CD4-positive, CD25-positive, alpha-beta regulatory T cell (primary cell): Measurements from ENCODE around the gene PIGL. TPM values are rescaled to one million over a fixed set of nuclear protein-coding genes. Genes with fewer than 3 reads are reported as not detected.
"Not testable (repeated sequence)": the region's sequence is repeated elsewhere in the genome, so short reads cannot be mapped to it uniquely, and the experiment has no call there.

Experiments
- ATAC-seq, 2 donors: fragments of 150-1000 bp; cut with Tn5 transposase; one replicate each; pipeline ENCODE4 v1.10.0; 2021; ENCODE audit warnings: low read depth in 2 of 2, moderate number of reproducible peaks in 2 of 2, moderate library complexity in 1 of 2
- DNase-seq, 3 donors: peaks; one replicate each; pipeline versions ENCODE4 v3.0.0 to v3.0.0-alpha.2; 2012 to 2022; ENCODE audit warnings: mixed read lengths in 1 of 3
- H3K27ac ChIP-seq: one replicate; pipeline ENCODE4 v1.7.0; 2013; ENCODE audit warnings: mild to moderate bottlenecking, low read length; ENCODE audit not compliant: insufficient read depth, poor library complexity, severe bottlenecking
- H3K27me3 ChIP-seq: one replicate; pipeline ENCODE4 v1.7.0; 2013; ENCODE audit warnings: low read length; ENCODE audit not compliant: control insufficient read depth, insufficient read depth
- H3K36me3 ChIP-seq: one replicate; pipeline ENCODE4 v1.7.0; 2013; ENCODE audit warnings: mild to moderate bottlenecking, low read length, moderate library complexity; ENCODE audit not compliant: control insufficient read depth, insufficient read depth
- H3K4me1 ChIP-seq: 2 replicates; pipeline ENCODE4 v1.7.0; 2013; ENCODE audit warnings: mild to moderate bottlenecking, low read length; ENCODE audit not compliant: insufficient read depth, control insufficient read depth, poor library complexity, severe bottlenecking
- H3K4me3 ChIP-seq: one replicate; pipeline ENCODE4 v1.7.0; 2013; ENCODE audit warnings: low read depth, mild to moderate bottlenecking, low read length, moderate library complexity
- H3K9me3 ChIP-seq, 2 experiments: 1 replicate in 1 of 2; 2 replicates in 1 of 2; pipeline ENCODE4 v1.7.0; 2013; ENCODE audit warnings: low read length in 2 of 2, mild to moderate bottlenecking in 1 of 2, moderate library complexity in 1 of 2; ENCODE audit not compliant: control insufficient read depth in 2 of 2
- H3K27ac Mint-ChIP-seq, 3 donors: one replicate each; pipeline ENCODE4 v1.8.0; 2020 to 2022; ENCODE audit warnings: mild to moderate bottlenecking in 3 of 3, mixed read lengths in 3 of 3, moderate library complexity in 2 of 3
- H3K27me3 Mint-ChIP-seq: one replicate; pipeline ENCODE4 v1.8.0; 2022; ENCODE audit warnings: mild to moderate bottlenecking, mixed read lengths
- H3K36me3 Mint-ChIP-seq: one replicate; pipeline ENCODE4 v1.8.0; 2020; ENCODE audit warnings: mixed read lengths
- H3K4me1 Mint-ChIP-seq, 4 donors: one replicate each; pipeline ENCODE4 v1.8.0; 2020 to 2022; ENCODE audit warnings: mixed read lengths in 4 of 4, mild to moderate bottlenecking in 1 of 4
- H3K4me3 Mint-ChIP-seq, 4 donors: one replicate each; pipeline ENCODE4 v1.8.0; 2020 to 2022; ENCODE audit warnings: mild to moderate bottlenecking in 4 of 4, mixed read lengths in 4 of 4, moderate library complexity in 3 of 4
- H3K9me3 Mint-ChIP-seq, 7 donors: one replicate each; pipeline ENCODE4 v1.8.0; 2020 to 2022; ENCODE audit warnings: mixed read lengths in 7 of 7, mild to moderate bottlenecking in 3 of 7, moderate library complexity in 2 of 7
- polyA plus RNA-seq, 4 donors: library from polyadenylated mRNA; unstranded; fragments of 300-500 nt; fragmentation: Illumina TruSeq; gene quantifications; one replicate each; pipeline ENCODE4 v1.2.3, GENCODE V29; 2021
- total RNA-seq: library from RNA; stranded (reverse); gene quantifications from one replicate; pipeline ENCODE4 v1.2.3, GENCODE V29; 2022

PIGL gene
- total and polyA plus RNA-seq, 5 donors from 2014 or later = 8.7 to 59.4 (median 11.5) TPM

- Histone ChIP-seq H3K4me3 (peak overlapping the region; percentile 60), H3K9me3 (no peaks in the 10 kb centered on the region), H3K27ac (peak overlapping the region; percentile 88), H3K4me1 (peaks cover 46% of the 10 kb centered on the region), H3K36me3 (no peaks in the 10 kb centered on the region), H3K27me3 (no peaks in the 10 kb centered on the region)
- H3K27me3 Mint-ChIP-seq = no peaks in the 10 kb centered on the region
- ATAC-seq (no peak), DNase-seq (no peak)
- peak overlapping the region; percentile 98 to 99 (median 99) for H3K27ac Mint-ChIP-seq
- H3K4me1 Mint-ChIP-seq = peaks cover 16 to 55% (median 50%) of the 10 kb centered on the region in 4 donors
- H3K4me3 Mint-ChIP-seq = peak overlapping the region; percentile 51 to 87 (median 78)
- H3K36me3 Mint-ChIP-seq = peaks cover 11% of the 10 kb centered on the region
- H3K9me3 Mint-ChIP-seq = no peaks in the 10 kb centered on the region
Measured at GRCh38 chr17:16286947-16287562, 70.0 kb downstream of the PIGL start.

DNA sequence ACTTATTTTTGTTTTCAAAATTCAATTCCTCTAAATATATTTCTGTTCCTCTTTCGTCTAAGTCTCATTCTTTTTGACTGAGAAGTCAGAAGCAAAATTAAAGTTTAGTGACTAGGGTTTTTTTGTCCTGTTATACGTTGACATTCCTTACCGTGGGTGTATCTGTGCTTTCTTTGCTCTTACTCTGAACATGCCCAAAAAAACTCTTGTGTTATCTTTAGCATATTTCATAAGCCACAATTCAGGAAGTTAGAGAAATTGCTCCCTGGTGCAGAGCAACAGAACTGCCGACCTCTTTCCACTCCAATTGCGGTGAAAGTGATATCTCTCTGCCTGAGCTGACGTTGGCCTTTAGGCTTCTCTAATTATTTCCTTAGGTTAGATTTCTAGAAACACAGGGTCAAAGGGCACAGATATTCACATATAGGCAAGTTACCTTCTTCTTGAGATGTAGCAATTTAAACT, 70.6 kb downstream of the PIGL start:
- H3K4me3 Mint-ChIP-seq = peak overlapping the region; percentile 51 to 79 (median 66)
- H3K27ac ChIP-seq = peak overlapping the region; percentile 88
- no peak for ATAC-seq

GRCh38 chr17:16288860-16289571, 72.0 kb downstream of the PIGL start:
- Mint-ChIP-seq H3K36me3 (peaks cover 16% of the 10 kb centered on the region), H3K4me1 (peaks cover 23 to 57% (median 50%) of the 10 kb centered on the region in 4 donors), H3K4me3 (peak overlapping the region in 2 of 4 donors; percentile 55 to 60), H3K27me3 (no peaks in the 10 kb centered on the region), H3K27ac (peak overlapping the region; percentile 66 to 99 (median 88)), H3K9me3 (no peaks in the 10 kb centered on the region)
- no peaks in the 10 kb centered on the region for H3K27me3 ChIP-seq
- H3K4me1 ChIP-seq = peaks cover 46% of the 10 kb centered on the region
- no peaks in the 10 kb centered on the region for H3K9me3 ChIP-seq
- ATAC-seq (no peak), DNase-seq (no peak)
- H3K4me3 ChIP-seq = no peak overlapping the region
- H3K36me3 ChIP-seq = no peaks in the 10 kb centered on the region
- no peak overlapping the region for H3K27ac ChIP-seq

More for the DNA sequence above, 70.6 kb downstream of the PIGL start:
- Histone ChIP-seq H3K4me3 (peak overlapping the region; percentile 60), H3K4me1 (peaks cover 46% of the 10 kb centered on the region), H3K9me3 (no peaks in the 10 kb centered on the region), H3K36me3 (no peaks in the 10 kb centered on the region), H3K27me3 (no peaks in the 10 kb centered on the region)
- H3K36me3 Mint-ChIP-seq = peaks cover 16% of the 10 kb centered on the region
- DNase-seq = peak in 1 of 3 donors; percentile 26
- no peaks in the 10 kb centered on the region for H3K9me3 Mint-ChIP-seq
- peak overlapping the region; percentile 98 to 99 (median 99) for H3K27ac Mint-ChIP-seq
- peaks cover 21 to 54% (median 51%) of the 10 kb centered on the region in 4 donors for H3K4me1 Mint-ChIP-seq
- no peaks in the 10 kb centered on the region for H3K27me3 Mint-ChIP-seq

DNA sequence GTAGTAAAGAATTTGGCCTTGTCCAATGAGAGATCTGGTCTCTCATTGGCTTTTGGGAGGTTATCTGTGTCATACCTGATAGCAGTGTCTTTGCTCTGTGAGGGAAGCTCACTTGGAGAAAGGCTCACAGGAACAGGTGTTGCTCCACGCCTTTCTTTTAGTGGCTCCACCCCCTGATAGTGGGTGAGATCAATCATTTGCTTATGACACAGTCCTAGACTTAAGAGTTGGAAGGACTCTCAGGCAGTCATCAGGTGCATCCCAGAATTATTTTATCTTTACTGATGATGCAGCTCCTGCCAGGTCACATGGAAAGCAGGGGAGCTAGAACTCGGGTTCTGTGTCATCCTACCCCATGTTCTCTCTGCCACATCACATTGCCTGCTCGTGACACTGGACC, 76.9 kb downstream of the PIGL start:
- Mint-ChIP-seq H3K27ac (peak overlapping the region in 1 of 3 donors; percentile 29), H3K27me3 (no peaks in the 10 kb centered on the region), H3K36me3 (peaks cover 11% of the 10 kb centered on the region), H3K4me3 (no peak overlapping the region), H3K4me1 (peaks cover 13 to 27% (median 21%) of the 10 kb centered on the region in 4 donors), H3K9me3 (no peaks in the 10 kb centered on the region)
- DNase-seq (no peak), ATAC-seq (no peak)
- no peak overlapping the region for H3K27ac ChIP-seq
- no peak overlapping the region for H3K4me3 ChIP-seq
- peaks cover 12% of the 10 kb centered on the region for H3K4me1 ChIP-seq
- no peaks in the 10 kb centered on the region for H3K9me3 ChIP-seq
- no peaks in the 10 kb centered on the region for H3K27me3 ChIP-seq
- no peaks in the 10 kb centered on the region for H3K36me3 ChIP-seq

DNA sequence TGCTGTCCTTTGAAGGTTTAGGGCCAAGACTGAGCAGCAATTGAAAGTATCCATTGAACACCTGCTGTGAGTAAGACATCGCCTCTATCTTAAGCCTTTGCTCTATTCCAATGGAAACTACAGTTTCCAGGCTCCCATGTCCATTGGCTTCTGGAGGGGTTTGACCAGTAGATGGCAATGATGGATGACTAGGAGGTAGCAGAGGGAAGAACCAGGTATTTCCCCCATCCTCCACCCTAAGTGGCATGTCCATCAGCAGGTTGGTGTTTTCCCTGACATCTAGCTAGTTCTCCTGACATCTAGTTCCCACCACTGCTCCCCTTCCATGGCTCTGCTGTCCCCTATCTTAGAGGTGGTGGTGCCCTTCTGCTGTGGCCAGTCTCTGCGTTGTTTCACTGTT, 77.5 kb downstream of the PIGL start:
- Mint-ChIP-seq H3K4me1 (peaks cover 13 to 24% (median 18%) of the 10 kb centered on the region in 4 donors), H3K4me3 (no peak overlapping the region), H3K9me3 (no peaks in the 10 kb centered on the region), H3K27me3 (no peaks in the 10 kb centered on the region), H3K36me3 (peaks cover 13% of the 10 kb centered on the region), H3K27ac (peak overlapping the region in 2 of 3 donors; percentile 29 to 72)
- ATAC-seq = no peak
- Histone ChIP-seq H3K27me3 (no peaks in the 10 kb centered on the region), H3K4me3 (no peak overlapping the region), H3K9me3 (no peaks in the 10 kb centered on the region), H3K4me1 (peaks cover 7% of the 10 kb centered on the region), H3K36me3 (no peaks in the 10 kb centered on the region), H3K27ac (no peak overlapping the region)
- no peak for DNase-seq

- not testable (repeated sequence) for H3K27ac Mint-ChIP-seq, H3K27me3 ChIP-seq, H3K27ac ChIP-seq, H3K4me3 ChIP-seq, H3K36me3 ChIP-seq, H3K4me1 ChIP-seq, H3K27me3 Mint-ChIP-seq, H3K9me3 ChIP-seq, H3K4me3 Mint-ChIP-seq, DNase-seq, H3K9me3 Mint-ChIP-seq
- peaks cover 13 to 23% (median 19%) of the 10 kb centered on the region in 4 donors for H3K4me1 Mint-ChIP-seq
- peak in 1 of 2 donors; percentile 59 for ATAC-seq
- peaks cover 19% of the 10 kb centered on the region for H3K36me3 Mint-ChIP-seq
Measured at GRCh38 chr17:16296072-16296471, 79.1 kb downstream of the PIGL start.

- H3K27ac ChIP-seq = no peak overlapping the region
- no peak overlapping the region for H3K4me3 ChIP-seq
- Mint-ChIP-seq H3K36me3 (peaks cover 20% of the 10 kb centered on the region), H3K4me1 (peaks cover 9 to 20% (median 15%) of the 10 kb centered on the region in 4 donors), H3K27me3 (no peaks in the 10 kb centered on the region), H3K4me3 (no peak overlapping the region), H3K9me3 (no peaks in the 10 kb centered on the region), H3K27ac (peak overlapping the region in 2 of 3 donors; percentile 61 to 67)
- peaks cover 7% of the 10 kb centered on the region for H3K4me1 ChIP-seq
- DNase-seq (no peak), ATAC-seq (no peak)
- H3K27me3 ChIP-seq = no peaks in the 10 kb centered on the region
- H3K36me3 ChIP-seq = peaks cover 3% of the 10 kb centered on the region
- no peaks in the 10 kb centered on the region for H3K9me3 ChIP-seq
Measured at GRCh38 chr17:16297367-16298139, 80.5 kb downstream of the PIGL start.
